Activated CD4-positive, alpha-beta T cell treated with anti-CD3 and anti-CD28 coated beads, Interleukin-2, amount 50 U/mL, for 24 hours (primary cell): Measurements from ENCODE around the gene NRIP2.

Source experiments
- DNase-seq, 2 donors: peaks; one replicate each; pipeline ENCODE4 v3.0.0-alpha.2; 2020; ENCODE audit warnings: low read depth in 1 of 2, low spot score in 1 of 2

Gene NRIP2

GRCh38 chr12:2811801-2812200 is 23.0 kb downstream of the NRIP2 start:
- no peak for DNase-seq

- no peak for DNase-seq
Measured at GRCh38 chr12:2806700-2807099, 28.1 kb downstream of the NRIP2 start.

GRCh38 chr12:2805143-2805520 is 29.7 kb downstream of the NRIP2 start:
- DNase-seq = no peak

DNA sequence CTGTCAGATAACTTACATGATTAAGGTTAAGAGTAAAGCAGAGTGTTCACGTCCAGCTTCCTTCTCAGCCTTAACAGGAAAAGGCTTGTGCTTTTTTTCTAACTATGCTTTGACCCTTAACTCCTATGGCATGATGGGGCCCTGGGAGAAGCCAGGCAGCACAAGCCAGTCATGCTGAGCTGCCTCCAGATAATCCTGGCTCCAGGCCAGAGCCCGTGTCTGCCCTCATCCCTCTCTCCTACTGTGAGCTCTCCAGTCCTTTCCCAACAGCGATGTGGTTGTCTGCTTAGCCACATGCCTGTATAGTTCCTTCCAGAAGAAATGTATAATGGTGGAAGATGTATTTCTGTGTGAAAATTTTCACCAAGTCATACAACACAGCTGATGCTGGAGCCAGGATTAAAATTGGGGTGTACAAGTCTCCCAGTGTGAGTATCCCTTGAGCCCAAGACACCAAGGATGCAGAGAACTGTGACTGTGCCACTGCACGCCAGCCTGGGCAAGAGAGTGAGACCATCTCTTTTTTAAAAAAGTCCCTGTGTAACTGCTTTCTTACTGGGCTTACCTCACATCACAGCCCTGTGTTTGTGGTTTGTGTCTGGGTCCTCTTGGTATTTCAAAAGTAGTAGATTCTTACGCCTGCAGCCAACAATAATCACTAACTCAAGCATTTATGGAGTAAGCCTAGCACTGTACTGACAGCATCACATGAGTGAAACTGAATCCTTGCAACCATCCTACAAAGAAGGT is 30.3 kb downstream of the NRIP2 start:
- DNase-seq = no peak

DNA sequence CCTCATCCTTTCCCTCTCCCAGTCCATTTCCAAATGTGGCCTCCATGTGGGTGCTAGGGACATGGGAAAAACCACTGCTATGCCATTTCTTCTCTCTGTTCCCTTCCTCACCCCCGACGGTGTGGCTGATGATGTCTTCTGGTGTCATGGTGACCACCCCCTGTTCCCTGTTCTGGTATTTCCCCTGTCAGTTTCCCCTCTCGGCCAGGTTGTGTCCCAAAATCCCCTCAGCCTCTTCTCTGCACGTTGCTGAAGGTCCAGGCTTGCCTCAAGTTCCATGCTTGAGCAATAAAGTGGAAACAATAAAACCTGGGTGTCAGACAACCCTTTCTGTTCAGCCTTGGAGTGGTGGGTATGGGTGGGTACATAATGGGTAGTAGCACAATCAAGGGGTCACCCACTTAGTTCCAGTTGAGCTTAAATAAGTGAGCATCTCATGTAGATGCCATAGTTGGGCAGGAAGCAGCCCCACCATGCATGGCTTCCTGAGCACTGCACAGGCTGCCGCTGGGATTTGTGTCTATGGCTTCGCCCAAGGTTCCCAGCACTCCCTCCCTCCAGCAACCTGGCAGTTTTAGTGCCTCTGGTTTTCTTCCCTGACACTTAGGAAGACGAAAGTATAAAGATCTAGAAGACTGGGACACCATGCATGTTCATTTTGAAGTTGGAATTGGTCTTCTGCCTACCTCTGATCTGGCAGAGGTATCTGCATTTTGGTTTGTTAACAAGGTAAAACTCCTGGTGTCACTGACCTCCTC is 31.0 kb downstream of the NRIP2 start:
- DNase-seq = no peak

- DNase-seq = no peak
Measured at GRCh38 chr12:2801044-2801783, 33.6 kb downstream of the NRIP2 start.

GRCh38 chr12:2800046-2800570 is 34.7 kb downstream of the NRIP2 start:
- no peak for DNase-seq

- no peak for DNase-seq
Measured at GRCh38 chr12:2797721-2798418, 37.0 kb downstream of the NRIP2 start.

GRCh38 chr12:2796187-2796666 is 38.6 kb downstream of the NRIP2 start:
- no peak for DNase-seq

DNA sequence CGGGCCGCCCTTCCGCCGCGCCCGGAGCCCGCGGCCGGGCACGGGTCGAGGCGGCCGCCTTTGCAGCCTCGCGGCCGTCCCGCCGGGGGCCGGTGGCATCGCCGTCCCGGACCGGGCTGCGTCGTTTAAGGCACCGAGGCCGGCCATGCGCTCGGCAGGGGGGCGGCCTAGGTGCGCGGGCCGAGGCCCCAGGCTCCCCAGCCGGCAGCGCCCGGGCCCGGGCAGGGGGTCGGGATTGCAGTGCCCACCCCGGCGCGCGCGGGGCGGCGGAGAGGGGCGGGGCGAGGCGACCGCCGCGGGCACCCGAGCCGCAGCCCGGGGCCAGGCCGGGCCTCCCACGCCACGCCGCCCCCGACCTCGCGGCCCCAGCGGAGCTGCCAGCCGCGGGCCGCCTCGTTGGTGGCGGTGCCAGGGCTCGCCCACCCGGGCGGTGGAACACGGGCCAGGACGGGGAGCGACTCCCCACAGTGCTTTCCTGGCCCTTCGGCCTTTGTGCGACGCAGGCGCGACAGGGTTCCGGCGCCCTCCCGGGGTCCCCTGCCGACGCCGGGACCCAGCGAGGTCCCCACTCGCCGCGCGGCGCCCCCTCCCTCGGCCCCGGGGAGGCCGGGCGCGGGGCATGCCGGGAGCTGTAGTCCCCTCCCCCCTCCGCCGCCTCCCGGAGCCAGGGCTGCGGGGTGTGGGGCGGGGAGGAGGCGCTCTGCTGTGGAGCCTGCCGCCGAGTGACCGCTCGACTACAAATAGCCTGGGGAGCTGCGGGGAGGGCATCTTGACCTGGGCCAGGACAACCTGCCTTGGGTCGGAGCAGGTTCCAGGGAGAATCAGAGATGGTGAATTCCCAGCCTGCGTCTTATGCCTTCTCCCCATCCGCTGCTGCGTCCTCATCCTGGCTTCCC is 39.3 kb downstream of the NRIP2 start:
- DNase-seq = peak; percentile 46 to 54

DNA sequence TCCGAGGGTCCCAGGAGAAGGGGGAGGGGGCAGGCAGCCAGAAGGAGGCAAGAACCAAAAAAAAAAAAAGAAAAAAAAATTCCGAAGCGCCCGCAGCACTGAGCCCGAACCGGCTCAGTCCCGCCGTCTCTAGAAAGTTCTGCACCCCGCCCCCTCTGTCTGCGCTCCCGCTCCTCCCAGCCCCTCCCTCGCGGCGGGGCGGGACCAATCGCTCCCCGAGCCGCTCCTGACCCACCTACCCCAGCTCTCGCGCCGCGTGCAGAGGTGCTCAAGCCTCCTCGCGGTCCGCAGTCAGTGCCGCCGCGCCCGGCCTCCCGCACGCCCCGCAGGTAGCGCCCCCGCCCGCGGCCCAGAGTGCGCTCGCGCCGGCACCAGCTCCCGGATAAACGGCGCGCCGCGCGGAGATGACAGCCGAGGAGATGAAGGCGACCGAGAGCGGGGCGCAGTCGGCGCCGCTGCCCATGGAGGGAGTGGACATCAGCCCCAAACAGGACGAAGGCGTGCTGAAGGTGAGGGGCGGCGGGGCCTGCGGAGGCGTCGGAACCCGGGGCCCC is 40.0 kb downstream of the NRIP2 start, which contains the start of gene FKBP4:
Gene FKBP4, plus strand, starts transcription at position 235 of the 554 bp plus-strand sequence. Its CDS starts 170 bp downstream, at position 405.
- peak; percentile 77 to 79 for DNase-seq

- peak in 1 of 2 donors; percentile 22 for DNase-seq
Measured at GRCh38 chr12:2794191-2794735, 40.6 kb downstream of the NRIP2 start.

- no peak for DNase-seq
Measured at GRCh38 chr12:2793561-2793960, 41.3 kb downstream of the NRIP2 start.

DNA sequence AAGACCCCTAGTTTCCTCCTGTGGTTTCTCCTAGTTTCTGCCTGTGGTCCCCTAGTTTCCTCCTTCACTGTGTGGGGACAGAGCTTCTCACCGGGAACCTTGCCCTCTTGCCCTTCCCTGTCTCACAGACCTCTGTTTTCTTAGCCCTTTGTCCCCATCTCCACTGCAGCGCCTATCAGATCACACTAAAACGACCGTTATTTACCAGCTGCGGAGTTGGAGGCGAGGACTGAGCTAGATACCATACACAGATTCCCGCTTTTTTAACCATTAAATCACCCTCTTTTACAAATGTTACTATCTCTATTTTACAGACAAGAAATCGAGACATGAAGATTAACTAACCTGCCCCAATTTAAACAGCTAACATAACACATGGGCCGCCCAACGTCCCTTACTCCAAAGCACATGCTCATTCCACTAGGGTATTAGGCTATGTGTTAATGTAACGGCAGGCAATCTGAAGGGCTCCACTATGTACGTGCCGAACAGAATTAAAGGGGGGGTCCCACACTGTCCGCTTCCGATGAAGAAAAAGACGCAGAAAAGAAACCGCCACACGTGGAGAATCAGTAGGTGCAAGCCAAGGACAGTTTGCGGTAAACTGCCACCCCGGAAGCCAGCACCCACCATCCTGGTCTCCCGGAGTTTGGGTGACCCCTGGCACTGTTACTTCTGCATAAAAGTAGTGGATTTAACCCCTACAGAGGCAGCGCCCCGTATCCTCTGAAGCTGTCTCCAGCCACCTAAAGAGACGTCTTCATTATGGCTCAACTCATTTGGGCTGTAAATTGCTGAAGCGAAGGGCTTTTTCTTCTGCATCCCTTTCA is 41.9 kb downstream of the NRIP2 start:
- DNase-seq = no peak

GRCh38 chr12:2791089-2791488 is 43.7 kb downstream of the NRIP2 start:
- DNase-seq = no peak

DNA sequence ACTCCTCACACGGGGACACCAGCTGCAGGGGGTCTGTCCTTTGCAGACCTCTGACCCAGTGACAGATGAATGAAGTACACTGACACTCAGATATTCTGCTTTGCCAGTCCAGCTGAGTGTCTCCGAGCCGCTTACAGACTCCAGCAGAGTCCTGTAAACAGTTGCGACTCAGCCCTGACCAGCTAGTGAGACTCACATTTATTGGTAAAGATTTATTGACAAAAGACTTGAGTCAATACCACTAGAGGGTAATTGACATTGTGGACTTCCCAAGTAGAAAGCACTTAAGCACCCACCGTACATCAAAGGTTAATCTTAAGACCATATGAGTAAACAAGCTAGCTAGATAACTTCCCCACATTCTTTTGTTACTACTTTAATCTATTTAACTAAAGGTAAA is 49.8 kb downstream of the NRIP2 start:
- DNase-seq = no peak

- DNase-seq = peak; percentile 24 to 34
Measured at GRCh38 chr12:2783936-2784600, 50.8 kb downstream of the NRIP2 start.

- no peak for DNase-seq
Measured at GRCh38 chr12:2779281-2779680, 55.6 kb downstream of the NRIP2 start.
